Kidney glomerular epithelial cell (primary cell): ENCODE measurements around the gene RIPOR2.
"Not testable (repeated sequence)": the region's sequence is repeated elsewhere in the genome, so short reads cannot be mapped to it uniquely, and the experiment has no call there.

Experiments
- DNase-seq: peaks from one replicate; lab custom pipeline; 2025; lab: John Stamatoyannopoulos, UW

Gene RIPOR2

GRCh38 chr6:24925661-24926060 is 10.1 kb downstream of the RIPOR2 start:
- no peak for DNase-seq

GRCh38 chr6:24924580-24925356 is 11.0 kb downstream of the RIPOR2 start:
- DNase-seq, result no peak

GRCh38 chr6:24923885-24924401 is 11.8 kb downstream of the RIPOR2 start:
- no peak for DNase-seq

GRCh38 chr6:24922814-24923213 is 12.9 kb downstream of the RIPOR2 start:
- DNase-seq, result no peak

- no peak for DNase-seq
Measured at GRCh38 chr6:24922170-24922569, 13.6 kb downstream of the RIPOR2 start.

- no peak for DNase-seq
Measured at GRCh38 chr6:24920136-24920535, 15.6 kb downstream of the RIPOR2 start.

GRCh38 chr6:24919056-24919892 is 16.5 kb downstream of the RIPOR2 start:
- DNase-seq, result no peak

- no peak for DNase-seq
Measured at GRCh38 chr6:24918641-24919055, 17.1 kb downstream of the RIPOR2 start.

GRCh38 chr6:24916496-24916895 is 19.3 kb downstream of the RIPOR2 start:
- no peak for DNase-seq

GRCh38 chr6:24915641-24916040 is 20.1 kb downstream of the RIPOR2 start:
- DNase-seq, result no peak

GRCh38 chr6:24914082-24914481 is 21.7 kb downstream of the RIPOR2 start:
- DNase-seq, result not testable (repeated sequence)

- no peak for DNase-seq
Measured at GRCh38 chr6:24911796-24912382, 23.9 kb downstream of the RIPOR2 start.

- no peak for DNase-seq
Measured at GRCh38 chr6:24910961-24911725, 24.6 kb downstream of the RIPOR2 start.

- DNase-seq, result no peak
Measured at GRCh38 chr6:24910331-24910960, 25.3 kb downstream of the RIPOR2 start.

- no peak for DNase-seq
Measured at GRCh38 chr6:24909241-24910216, 26.2 kb downstream of the RIPOR2 start.

GRCh38 chr6:24908650-24909035 is 27.1 kb downstream of the RIPOR2 start:
- DNase-seq, result no peak

GRCh38 chr6:24907919-24908649 is 27.7 kb downstream of the RIPOR2 start:
- no peak for DNase-seq

GRCh38 chr6:24906314-24906713 is 29.4 kb downstream of the RIPOR2 start:
- DNase-seq, result no peak

GRCh38 chr6:24905483-24905882 is 30.3 kb downstream of the RIPOR2 start:
- no peak for DNase-seq
